Measurements from ENCODE around the gene EML4.

Gene EML4

DNA sequence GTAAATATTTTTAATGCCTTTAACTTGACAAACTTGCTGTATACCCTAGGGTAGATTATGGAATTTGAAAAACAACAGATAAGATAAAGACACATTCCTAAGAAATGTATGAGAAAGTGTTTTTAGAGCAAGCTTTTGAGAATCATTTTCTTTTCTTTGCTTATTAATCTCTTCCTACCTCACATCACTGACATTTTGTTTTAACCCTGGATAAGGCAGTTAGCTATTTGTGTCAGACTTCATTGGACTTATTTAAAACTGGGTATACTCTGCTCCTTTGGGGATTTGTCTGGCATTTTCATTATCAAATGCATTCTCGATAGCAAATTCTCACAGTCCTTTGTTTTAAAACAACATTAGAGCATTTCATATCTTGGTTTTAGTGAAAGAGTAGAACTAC lies 17.2 kb downstream of the EML4 start:
- Histone ChIP-seq H3K4me3 (ENCODE audit: low read depth, low read length) (no peak overlapping the region), H3K4me2 (ENCODE audit: low read length) (no peak overlapping the region), H3K36me3 (ENCODE audit: control insufficient read depth, insufficient read depth, low read length) (no peaks in the 10 kb centered on the region), H3K4me1 (peaks cover 12% of the 10 kb centered on the region), H2AFZ (no peak overlapping the region), H3K27ac (no peak overlapping the region), H3K27me3 (ENCODE audit: control insufficient read depth, insufficient read depth, low read length) (no peaks in the 10 kb centered on the region), H3K79me2 (peaks cover 37% of the 10 kb centered on the region), H3K9ac (no peak overlapping the region), H3K9me3 (ENCODE audit: control insufficient read depth, low read length) (no peaks in the 10 kb centered on the region)
- TF ChIP-seq, protein P1, sequence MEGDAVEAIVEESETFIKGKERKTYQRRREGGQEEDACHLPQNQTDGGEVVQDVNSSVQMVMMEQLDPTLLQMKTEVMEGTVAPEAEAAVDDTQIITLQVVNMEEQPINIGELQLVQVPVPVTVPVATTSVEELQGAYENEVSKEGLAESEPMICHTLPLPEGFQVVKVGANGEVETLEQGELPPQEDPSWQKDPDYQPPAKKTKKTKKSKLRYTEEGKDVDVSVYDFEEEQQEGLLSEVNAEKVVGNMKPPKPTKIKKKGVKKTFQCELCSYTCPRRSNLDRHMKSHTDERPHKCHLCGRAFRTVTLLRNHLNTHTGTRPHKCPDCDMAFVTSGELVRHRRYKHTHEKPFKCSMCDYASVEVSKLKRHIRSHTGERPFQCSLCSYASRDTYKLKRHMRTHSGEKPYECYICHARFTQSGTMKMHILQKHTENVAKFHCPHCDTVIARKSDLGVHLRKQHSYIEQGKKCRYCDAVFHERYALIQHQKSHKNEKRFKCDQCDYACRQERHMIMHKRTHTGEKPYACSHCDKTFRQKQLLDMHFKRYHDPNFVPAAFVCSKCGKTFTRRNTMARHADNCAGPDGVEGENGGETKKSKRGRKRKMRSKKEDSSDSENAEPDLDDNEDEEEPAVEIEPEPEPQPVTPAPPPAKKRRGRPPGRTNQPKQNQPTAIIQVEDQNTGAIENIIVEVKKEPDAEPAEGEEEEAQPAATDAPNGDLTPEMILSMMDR (IDR thresholded peaks at IDR 0.05), result no peak

DNA sequence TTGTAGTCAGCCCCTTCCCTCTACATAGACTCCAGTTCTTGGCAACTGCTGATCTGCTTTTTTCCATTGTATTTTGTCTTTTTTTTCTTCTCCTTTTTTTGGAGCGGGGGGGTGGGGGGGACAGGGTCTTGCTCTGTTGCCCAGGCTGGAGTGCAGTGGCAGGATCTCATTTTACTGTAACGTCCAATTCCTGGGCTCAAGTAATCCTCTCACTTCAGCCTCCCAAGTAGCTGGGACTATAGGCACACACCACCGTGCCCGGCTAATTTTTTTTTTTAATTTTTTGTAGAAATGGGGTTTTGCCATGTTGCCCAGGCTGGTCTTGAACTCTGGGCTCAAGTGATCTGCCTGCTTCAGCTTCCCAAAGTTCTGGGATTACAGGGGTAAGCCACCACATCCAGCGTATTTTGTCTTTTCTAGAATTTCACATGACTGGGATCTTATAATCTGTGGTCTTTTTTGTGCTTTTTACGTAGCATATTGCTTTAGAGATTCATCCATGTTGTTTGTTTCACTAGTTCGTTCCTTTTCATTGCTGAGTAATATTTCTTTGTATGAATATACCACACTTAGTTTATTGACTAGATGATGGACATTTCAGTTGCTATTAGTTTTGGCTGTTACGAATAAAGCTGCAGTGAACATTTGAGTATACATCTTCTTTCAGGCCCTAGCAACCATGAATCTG lies 17.9 kb downstream of the EML4 start:
- Histone ChIP-seq H3K79me2 (peaks cover 36% of the 10 kb centered on the region), H3K9ac (no peak overlapping the region), H3K4me1 (peaks cover 12% of the 10 kb centered on the region), H3K4me2 (ENCODE audit: low read length) (no peak overlapping the region), H2AFZ (no peak overlapping the region), H3K9me3 (ENCODE audit: control insufficient read depth, low read length) (no peaks in the 10 kb centered on the region), H3K4me3 (ENCODE audit: low read depth, low read length) (no peak overlapping the region), H3K27ac (no peak overlapping the region), H3K36me3 (ENCODE audit: control insufficient read depth, insufficient read depth, low read length) (no peaks in the 10 kb centered on the region), H3K27me3 (ENCODE audit: control insufficient read depth, insufficient read depth, low read length) (no peaks in the 10 kb centered on the region)
- TF ChIP-seq, protein P1 (IDR thresholded peaks at IDR 0.05), result no peak

DNA sequence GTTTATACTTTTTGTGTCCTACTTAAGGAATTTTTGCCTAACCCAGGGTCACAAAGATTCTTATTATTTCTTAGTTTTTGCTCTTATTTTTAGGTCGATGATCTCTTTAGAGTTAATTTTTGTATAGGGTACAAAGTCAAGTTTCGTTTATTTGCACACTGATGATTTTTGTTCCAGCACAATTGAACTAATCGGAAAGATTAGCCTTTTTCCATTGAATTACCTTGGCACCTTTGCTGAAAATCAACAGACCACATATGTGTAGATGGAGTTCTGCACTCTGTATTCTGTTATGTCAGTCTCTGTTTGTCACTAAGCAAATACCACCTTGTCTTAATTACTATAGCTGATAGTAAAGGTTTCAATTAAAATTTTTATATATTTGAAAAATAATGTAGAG lies 18.7 kb downstream of the EML4 start:
- H3K79me2 ChIP-seq, result peaks cover 34% of the 10 kb centered on the region
- no peaks in the 10 kb centered on the region for H3K27me3 ChIP-seq (ENCODE audit: control insufficient read depth, insufficient read depth, low read length)
- H3K36me3 ChIP-seq (ENCODE audit: control insufficient read depth, insufficient read depth, low read length), result no peaks in the 10 kb centered on the region
- no peak overlapping the region for H3K27ac ChIP-seq
- peaks cover 9% of the 10 kb centered on the region for H3K4me1 ChIP-seq
- H3K9me3 ChIP-seq (ENCODE audit: control insufficient read depth, low read length), result no peaks in the 10 kb centered on the region
- no peak overlapping the region for H3K4me3 ChIP-seq (ENCODE audit: low read depth, low read length)
- H3K9ac ChIP-seq, result no peak overlapping the region
- TF ChIP-seq, protein P1 (IDR thresholded peaks at IDR 0.05), result no peak
- H3K4me2 ChIP-seq (ENCODE audit: low read length), result no peak overlapping the region
- H2AFZ ChIP-seq, result no peak overlapping the region

DNA sequence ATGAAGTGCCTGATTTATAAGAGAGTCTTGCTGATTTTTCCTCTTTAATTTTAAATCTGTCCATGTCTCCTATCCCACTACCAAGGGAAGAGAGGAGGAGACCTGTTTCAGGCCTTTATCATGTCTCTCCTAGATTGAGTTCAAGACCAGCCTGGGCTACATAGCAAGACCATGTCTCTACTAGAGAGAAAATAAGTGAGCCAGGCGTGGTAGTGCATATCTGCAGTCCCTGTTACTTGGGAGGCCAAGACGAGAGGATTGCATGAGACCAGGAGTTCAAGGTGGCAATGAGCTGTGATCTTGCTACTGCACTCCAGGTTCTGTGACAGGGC lies 20.0 kb downstream of the EML4 start:
- Histone ChIP-seq H3K4me2 (ENCODE audit: low read length) (no peak overlapping the region), H3K9ac (no peak overlapping the region), H3K36me3 (ENCODE audit: control insufficient read depth, insufficient read depth, low read length) (no peaks in the 10 kb centered on the region), H3K27ac (no peak overlapping the region), H3K27me3 (ENCODE audit: control insufficient read depth, insufficient read depth, low read length) (no peaks in the 10 kb centered on the region), H2AFZ (no peak overlapping the region), H3K9me3 (ENCODE audit: control insufficient read depth, low read length) (no peaks in the 10 kb centered on the region), H3K4me1 (peaks cover 6% of the 10 kb centered on the region), H3K4me3 (ENCODE audit: low read depth, low read length) (no peak overlapping the region), H3K79me2 (peaks cover 32% of the 10 kb centered on the region)
- TF ChIP-seq, protein P1 (IDR thresholded peaks at IDR 0.05), result no peak

DNA sequence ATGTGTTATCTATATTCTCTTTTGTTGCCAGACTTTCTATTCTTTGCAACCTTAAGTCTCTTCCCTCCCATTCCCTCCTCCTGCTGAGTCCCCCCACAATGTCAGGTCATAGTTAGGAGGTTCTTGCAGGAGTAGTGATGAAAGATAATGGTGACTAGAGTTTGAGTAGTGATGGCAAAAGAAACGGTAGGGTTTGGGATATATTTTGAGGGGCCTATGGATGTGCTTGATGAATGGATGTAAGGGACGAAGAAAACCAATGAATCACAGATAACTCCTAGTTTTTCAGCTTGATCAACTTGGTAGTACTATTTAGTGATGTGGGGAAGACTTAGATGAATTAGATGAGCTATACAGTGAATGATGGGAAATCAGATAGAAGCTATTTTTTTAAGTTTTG lies 21.0 kb downstream of the EML4 start:
- no peak overlapping the region for H3K27ac ChIP-seq
- no peaks in the 10 kb centered on the region for H3K27me3 ChIP-seq (ENCODE audit: control insufficient read depth, insufficient read depth, low read length)
- H3K9me3 ChIP-seq (ENCODE audit: control insufficient read depth, low read length), result no peaks in the 10 kb centered on the region
- no peak overlapping the region for H3K4me3 ChIP-seq (ENCODE audit: low read depth, low read length)
- peaks cover 30% of the 10 kb centered on the region for H3K79me2 ChIP-seq
- H3K36me3 ChIP-seq (ENCODE audit: control insufficient read depth, insufficient read depth, low read length), result no peaks in the 10 kb centered on the region
- TF ChIP-seq, protein P1 (IDR thresholded peaks at IDR 0.05), result no peak
- no peak overlapping the region for H3K9ac ChIP-seq
- no peak overlapping the region for H2AFZ ChIP-seq
- H3K4me2 ChIP-seq (ENCODE audit: low read length), result no peak overlapping the region
- H3K4me1 ChIP-seq, result peaks cover 6% of the 10 kb centered on the region
